ENCODE measurements around the gene UBA1.

The UBA1 gene

DNA sequence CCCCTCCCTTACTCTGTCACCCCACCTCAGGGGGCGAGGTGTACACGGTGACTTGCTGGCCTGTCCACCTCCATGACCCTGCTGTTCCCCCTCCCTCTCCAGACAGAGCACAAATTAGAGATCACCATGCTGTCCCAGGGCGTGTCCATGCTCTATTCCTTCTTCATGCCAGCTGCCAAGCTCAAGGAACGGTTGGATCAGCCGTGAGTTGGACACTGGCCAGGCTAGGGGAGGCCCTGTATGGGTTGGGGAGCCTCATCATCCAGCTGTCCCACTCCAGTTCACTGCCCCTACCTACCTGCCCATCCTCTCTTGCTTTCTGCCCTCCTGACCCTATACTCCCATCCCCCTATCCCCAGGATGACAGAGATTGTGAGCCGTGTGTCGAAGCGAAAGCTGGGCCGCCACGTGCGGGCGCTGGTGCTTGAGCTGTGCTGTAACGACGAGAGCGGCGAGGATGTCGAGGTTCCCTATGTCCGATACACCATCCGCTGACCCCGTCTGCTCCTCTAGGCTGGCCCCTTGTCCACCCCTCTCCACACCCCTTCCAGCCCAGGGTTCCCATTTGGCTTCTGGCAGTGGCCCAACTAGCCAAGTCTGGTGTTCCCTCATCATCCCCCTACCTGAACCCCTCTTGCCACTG lies 20.9 kb downstream of the UBA1 start:
- DNase-seq, result no peak

DNA sequence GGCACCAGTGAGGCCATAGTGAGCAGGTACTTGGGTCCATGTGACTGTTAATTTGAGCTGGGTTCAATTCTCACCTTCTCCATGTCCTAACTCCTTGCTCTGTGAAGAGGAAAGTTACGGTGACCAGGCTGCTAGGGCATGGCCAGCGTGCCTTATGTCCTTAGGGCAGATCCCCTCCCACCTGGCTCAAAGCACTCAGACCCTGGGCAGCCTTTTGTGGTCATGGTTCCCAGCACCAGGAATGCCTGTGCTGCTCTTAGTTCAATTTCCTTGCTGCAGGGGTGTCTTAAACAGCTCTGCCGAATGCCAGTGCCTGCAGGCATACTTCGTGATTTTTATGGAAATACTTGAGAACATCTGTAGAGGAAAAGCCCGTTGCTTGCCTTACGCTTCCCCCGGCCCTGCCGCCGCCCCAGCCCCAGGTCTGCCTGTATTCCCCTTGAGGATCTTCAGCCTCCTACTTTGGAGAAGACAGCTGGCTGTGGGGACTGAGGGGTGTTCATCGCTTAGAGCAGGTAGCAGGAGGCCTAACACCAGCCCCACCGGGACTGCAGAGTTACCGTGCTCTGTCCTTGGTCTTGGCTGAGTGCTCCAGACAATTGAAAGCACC lies 21.8 kb downstream of the UBA1 start:
- no peak for DNase-seq

DNA sequence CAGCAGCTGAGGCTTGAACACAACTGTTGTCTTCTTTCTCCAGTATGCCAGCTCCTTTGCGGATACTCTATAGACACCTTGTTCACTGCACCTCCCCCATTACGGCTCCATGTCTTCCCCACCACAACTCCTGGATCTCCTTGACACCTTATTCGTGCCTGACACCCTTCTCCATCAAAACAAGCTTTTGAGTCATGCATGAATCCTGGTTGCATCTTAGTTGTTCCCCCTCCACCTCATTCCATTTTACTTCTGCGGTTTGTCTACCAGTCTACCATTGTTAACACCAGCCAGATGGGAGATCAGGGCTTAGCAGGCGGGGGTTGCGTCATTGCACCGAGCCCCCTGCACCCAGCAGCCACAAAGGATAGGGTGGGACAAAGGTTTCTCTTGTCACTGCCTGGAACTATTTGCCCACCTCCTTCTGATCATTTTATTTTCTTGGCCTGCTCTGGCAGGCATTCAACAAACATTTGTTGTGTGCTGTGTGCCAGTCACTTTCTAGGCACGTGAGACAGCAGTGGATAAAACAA lies 22.8 kb downstream of the UBA1 start:
- DNase-seq, result no peak

DNA sequence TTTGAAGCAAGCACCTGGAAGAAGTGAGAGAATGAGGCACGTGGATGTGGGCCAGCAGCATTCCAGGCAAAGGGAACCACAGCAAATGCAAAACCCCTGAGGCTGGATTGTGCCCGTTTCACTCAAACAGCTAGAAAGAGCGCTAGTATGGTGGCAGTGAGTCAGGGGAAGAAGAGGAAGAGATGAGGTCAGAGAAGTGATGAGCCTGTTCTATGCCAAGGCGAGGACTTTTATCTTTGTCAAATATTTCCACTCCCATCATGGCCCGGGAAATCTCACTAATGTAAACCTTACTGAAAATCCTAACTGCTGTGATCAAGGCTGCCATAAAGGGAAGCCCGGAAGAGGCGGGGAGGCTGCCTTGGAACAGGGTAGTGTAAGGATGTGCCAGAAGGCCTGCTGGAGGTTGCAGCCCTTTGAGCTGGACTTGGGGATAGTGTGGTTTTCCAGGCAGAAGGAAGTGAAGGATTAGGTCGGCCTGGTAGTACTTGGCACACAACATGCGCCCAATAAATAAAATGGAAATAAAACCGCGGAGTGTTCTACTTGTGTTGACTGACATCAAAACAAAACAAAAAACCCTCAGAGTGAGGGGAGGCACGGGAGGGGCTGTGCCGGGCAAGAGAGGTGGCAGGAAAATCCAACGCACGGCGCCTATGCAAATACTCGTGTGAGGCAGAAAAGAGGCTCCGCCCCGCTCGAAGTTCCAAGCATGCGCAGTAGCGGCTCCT lies 23.7 kb downstream of the UBA1 start:
- DNase-seq, result peak; percentile 29

DNA sequence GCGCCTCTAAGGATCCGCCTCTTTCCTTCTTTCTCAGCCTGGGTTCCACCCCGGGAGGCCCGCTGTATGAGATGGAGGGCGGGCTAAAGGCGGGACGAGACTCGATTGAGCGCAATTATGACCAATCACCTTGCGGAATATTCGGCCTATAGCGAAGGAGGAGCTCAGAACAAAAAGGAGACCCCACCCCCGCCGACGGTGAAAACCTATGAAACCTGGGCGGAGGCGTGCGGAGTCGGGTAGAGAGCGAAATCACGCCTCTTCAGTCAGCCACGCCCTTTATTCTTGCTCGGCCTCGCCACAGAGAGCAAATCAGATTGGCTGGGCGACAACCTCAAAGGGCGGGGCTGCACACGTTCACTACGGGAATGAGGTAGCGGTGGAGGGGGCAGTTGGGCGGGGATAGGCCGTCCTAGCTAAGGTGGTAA lies 24.2 kb downstream of the UBA1 start:
- peak; percentile 99 for DNase-seq

DNA sequence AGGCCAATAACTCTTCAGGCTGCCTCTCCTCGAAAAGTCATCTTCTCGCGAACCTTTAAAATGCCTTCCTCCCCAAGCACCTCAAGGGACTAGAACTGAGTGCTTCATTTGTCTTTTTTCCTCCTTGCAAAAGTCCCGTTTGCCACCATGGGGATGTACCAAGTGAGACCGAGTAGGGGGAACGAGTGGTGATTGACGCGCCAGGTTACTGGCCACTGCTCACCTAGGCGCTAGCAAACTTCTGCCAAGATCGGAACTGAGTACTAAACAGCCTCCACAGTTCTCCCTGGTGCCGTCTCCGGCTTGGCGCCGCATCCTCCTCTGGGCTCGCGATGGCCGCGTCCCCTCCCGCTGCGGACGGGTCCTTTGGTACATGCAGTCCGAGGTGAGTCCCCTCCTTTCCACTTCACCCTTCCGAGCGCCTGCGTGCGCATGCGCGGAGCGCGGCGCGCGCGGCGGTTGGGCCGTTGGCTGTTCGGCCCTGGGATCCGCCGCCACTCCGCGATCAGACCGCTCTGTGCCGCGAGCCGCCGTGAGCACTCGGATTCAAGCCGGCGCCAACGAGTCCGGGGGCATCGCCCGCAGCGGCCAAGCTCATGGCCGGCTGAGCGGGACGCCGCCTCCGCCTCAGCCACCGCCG lies 24.8 kb downstream of the UBA1 start, which contains the start of gene CDK16:
Gene CDK16 (plus strand): TSS at position 402 of the 640 bp plus-strand sequence. CDS start 4,877 bp downstream, outside the sequence.
- peak; percentile 80 for DNase-seq

DNA sequence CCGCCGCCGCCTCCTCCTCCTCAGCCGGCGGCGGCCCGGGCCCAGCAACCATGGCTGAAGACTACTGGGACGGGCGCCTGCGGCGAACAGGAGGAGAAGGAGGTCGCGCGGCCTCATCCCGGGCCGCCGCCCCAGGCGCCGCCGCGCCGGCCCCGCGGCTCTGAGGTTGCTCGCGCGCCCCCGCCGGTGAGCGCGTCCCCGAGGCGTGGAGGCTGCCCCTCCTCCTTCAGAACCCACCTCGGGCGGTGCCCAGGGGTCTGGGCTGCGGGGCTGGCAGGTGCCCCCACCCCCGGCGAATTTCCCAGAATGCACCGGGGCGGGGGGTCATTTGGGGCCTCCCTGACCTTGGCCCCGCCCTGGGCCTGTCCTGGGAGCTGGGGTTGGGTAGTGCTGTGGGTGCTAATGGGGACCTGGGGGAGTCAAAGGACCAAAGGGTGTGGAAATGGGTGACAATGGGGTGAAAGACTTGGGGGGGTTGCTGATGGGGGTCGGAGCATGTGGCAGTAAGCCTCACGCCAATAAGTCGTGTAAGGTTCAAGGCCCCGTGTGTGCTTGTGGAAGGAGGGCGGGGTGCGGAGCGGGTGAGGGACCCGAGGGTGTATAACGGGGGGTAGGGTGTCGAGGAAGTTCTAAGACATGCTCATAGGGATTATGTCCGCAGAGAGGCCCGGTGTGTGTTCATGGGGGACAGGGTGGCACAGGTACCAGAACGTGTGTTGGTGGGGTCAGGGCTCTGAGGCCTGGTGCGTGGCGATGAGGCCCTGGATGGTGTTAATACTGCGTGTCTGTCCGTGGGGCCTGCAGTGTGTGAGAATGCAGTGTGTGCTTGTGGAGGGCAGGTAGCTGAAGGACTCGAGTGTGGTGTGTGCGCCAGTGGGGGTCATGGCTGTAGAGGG lies 25.5 kb downstream of the UBA1 start:
- DNase-seq, result peak; percentile 24

DNA sequence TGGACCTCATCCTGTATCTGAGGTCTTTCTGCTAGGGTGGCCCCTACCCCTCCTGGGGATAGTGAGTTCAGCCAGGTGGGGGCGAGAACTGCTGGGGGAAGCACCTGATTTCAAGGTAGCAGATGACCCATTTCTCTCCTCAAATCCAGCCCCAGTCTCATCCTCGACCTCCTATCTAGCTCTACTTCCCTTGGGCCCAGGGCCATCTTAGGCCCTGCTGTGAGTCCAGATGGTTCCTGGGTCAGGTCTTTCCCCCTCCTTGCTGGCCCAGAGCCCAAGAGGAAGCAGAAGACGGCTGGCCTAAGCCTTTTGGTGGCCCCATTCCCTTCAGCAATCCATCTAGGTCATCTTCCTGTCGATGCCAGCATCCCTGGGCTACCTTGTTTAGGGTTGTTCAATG lies 28.1 kb downstream of the UBA1 start:
- DNase-seq, result no peak

DNA sequence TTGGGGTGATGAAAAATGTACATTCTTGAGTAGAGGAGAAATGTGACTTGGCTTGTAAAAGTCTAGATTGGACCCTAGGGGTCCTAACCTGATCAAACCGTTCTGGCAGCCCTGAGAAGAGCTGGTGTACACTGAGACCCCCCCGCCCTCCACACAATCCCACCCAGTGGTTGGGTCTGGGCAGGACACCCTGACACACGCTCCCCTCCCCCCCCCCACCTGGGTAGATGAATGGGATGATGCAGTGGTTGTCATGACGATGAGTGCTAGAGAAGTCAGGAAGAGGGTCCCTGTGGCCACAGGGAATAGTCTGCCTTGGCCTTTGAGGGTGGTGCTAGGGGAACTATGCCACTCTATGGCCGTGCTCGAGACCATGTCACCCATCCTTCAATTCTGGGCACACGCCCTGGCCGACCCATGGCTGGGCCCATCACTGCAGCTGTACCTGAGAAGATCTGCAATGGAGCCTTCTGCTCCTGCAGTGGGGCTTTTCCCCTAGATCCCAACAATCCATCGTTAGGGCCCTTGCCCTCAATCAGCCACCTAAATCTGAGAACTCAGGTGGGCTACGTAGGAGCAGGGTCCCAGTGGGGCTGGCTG lies 29.2 kb downstream of the UBA1 start:
- no peak for DNase-seq

DNA sequence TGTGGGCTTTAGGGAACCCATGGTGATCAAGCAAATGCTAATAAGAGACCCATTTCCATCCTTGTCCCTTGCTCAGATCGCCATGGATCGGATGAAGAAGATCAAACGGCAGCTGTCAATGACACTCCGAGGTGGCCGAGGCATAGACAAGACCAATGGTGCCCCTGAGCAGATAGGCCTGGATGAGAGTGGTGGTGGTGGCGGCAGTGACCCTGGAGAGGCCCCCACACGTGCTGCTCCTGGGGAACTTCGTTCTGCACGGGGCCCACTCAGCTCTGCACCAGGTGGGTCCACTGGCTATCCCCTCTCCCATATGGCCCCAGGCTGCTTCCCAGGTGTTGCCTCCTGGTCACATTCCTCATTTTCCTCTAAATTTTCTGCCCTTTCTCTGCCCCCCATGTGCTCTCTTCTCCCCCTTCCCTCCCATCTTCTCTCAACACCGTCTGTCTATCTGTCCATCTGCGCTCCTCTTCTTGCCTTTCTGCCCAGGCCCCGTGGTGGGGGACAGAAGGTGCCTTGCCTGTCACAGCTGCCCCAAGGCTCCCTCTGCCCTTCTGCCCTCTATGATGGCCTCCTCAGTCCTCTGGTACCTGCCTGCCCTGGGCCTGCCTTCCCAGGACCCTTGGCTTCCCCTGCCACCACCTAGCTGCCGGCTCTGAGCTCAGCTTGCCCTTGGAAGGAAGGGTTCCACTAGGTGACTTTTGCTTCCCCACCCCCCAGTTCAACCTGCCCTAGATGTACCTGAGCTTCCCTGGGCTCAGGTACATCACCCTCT lies 30.0 kb downstream of the UBA1 start:
- DNase-seq, result no peak

DNA sequence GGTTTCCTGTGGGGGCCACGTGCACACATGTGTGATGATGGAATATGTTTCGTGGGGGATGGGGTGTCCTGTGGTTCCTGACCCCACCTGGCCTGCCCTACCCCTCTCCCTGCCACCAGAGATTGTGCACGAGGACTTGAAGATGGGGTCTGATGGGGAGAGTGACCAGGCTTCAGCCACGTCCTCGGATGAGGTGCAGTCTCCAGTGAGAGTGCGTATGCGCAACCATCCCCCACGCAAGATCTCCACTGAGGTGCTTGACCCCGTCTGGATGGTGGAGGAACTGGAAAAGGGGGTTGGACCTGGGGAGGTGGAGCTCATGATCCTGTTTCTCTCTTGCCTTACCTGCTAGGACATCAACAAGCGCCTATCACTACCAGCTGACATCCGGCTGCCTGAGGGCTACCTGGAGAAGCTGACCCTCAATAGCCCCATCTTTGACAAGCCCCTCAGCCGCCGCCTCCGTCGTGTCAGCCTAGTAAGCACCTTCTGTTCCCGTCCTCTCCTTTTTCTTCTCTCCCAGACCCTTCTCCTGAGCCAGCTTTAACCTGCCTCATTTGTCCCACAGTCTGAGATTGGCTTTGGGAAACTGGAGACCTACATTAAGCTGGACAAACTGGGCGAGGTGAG lies 30.8 kb downstream of the UBA1 start:
- no peak for DNase-seq

DNA sequence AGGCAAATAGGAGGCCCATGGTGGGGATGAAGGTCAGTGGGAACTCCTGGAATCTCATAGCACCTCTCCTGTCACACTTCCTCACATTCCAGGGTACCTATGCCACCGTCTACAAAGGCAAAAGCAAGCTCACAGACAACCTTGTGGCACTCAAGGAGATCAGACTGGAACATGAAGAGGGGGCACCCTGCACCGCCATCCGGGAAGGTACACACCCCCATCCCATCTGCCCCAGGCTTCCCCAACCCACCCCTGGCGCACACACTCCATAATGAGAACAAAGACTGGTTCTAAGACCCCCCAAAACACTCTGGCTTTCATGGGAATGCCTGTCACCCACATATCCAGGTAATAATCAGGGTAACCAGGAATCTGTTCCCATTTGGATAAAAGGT lies 31.3 kb downstream of the UBA1 start:
- no peak for DNase-seq

DNA sequence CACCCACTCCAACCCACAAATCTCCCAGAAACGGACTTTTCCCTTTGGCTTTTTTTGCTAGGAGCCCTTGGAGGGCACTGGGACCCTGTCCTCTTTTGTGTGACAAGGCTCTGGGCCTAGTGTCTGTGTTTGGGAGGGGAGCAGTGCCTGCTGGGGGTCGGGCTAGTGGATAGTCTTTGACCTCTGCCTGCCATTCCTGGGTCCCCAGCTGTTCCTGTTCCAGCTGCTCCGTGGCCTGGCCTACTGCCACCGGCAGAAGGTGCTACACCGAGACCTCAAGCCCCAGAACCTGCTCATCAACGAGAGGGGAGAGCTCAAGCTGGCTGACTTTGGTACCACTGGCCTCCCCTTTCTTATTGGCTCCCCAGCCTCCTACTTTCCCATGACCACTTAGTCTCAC lies 32.4 kb downstream of the UBA1 start:
- no peak for DNase-seq

DNA sequence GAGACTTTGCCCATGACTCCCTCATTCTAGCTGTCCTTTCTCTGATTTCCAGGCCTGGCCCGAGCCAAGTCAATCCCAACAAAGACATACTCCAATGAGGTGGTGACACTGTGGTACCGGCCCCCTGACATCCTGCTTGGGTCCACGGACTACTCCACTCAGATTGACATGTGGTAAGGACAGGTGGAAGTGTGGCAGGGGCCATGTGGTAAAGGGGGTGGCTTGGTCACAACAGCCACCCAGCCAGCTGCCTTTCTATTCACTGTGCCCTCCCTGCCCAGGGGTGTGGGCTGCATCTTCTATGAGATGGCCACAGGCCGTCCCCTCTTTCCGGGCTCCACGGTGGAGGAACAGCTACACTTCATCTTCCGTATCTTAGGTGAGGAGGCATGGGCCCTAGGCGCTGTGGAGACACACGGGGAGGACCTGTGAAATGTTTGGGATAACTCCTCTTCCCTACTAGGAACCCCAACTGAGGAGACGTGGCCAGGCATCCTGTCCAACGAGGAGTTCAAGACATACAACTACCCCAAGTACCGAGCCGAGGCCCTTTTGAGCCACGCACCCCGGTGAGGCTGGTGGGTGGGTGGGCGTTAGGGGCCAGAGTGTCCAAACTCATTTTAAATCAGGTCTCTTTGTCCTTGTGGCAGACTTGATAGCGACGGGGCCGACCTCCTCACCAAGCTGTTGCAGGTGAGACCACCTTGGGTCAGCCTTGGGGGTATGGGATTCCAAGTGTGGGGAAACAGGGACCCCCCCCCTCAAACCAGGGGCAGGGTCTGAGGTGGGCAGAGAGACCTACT lies 33.1 kb downstream of the UBA1 start:
- no peak for DNase-seq

DNA sequence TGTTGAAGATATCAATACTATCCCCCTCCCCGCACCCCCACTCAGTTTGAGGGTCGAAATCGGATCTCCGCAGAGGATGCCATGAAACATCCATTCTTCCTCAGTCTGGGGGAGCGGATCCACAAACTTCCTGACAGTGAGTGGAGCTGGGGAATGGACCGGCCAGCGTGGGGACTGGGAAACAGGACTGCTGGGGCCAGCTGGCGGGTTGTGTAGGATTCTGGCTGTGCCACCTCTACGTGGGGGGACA lies 33.6 kb downstream of the UBA1 start:
- no peak for DNase-seq

DNA sequence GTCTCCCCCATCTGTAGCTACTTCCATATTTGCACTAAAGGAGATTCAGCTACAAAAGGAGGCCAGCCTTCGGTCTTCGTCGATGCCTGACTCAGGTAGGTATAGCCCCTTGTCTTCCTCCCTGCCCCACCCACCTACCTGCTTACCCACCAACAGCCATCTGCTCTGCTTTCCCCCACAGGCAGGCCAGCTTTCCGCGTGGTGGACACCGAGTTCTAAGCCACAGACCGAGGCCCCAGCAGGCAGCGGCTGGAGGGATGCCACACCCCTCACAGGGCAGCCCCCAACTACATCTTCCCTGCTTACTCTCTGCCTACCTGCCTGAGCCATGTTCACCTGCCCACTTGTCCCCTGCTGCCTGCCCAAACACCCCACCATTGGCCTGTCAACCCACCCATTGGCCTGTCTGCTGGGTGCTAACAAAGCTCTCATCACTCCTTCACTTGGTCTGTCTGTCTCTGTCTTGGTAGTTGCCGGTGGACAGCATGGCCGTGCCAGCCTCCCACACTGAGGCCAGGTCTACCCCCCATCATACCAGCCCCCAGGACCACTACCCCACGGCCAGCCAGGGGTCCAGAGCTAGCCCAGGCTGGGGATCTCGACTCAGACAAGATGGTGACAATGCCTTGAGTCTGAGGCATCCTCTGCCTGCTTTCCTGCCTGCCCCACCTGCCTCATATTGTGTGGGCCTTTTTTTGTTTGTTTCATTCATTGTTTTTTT lies 35.1 kb downstream of the UBA1 start:
- DNase-seq, result no peak

DNA sequence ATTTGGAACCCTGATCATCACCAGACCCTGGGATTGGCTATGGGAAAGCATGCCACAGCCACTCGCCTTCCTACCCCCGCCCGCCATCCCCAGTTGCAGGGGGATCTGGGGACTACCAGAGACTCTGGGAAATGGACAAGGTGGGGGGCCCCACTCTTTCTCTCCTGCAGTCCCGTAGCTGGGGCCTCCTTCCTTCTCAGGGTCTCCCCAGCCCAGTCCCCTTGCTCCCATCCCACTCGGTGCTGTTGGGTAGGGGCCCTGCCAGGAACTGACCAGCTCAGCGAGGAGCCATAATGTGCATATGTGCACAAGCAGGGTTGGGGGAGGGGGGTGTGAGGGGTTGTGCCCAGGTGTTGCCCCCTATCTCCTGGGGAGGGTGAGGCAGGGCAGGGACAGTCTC lies 35.8 kb downstream of the UBA1 start:
- no peak for DNase-seq

DNA sequence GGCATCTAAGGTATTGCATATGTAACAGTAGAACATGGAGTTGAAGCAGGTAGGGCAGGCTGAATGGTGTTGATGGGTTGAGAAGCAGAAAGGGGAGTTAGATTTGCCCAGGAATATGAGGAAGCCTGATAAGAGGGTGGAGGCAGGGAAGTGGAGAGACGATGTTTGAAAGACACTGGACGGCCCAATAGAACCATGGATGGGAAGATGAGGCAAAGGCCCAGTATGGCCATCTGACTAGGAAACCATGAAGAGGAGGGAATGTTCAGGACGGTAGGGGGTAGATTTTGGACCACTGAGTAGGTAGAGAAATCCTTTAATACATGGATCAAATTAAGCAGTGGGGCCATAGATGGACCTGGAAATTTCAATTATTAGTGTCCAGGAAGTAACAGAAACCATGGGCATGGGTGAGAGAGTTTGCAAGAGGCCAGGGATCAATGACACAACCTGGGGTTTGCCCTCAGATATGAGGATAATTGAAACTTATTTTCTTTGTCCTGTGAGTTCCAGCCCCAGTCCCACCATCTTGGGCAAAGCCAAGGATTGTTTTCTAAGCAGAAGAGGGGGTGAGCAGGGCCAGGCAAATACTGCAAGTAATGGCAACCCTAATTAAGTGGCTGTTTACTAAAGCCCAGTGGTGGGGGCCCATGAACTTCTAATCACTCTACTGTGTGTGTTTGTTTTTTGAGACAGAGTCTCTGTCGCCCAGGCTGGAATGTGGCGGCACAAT lies 36.7 kb downstream of the UBA1 start:
- no peak for DNase-seq

DNA sequence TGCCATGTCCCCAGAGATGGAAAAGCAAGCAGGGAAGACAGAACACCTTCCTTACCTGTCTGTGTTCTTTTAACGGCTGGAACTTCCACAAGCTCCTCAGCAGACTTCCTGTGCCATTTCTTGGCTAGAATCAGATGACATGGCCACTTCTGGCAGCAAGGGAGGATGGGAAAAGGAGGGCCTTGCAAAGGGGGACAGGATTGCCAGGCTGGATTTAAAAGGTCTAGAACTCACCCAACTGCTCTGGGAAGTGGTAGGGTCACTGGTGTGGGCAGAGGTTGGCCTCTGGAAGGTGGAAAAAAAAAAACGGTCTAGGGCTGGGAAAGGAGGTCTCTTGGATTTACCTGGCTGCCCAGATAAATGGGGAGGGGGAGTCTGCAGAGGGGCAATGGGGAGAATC lies 37.5 kb downstream of the UBA1 start:
- no peak for DNase-seq

All from CD4-positive, alpha-beta T cell treated with Interleukin-4 for 4 hours (primary cell).